ENCODE measurements around the gene FGFBP2.

FGFBP2 gene

DNA sequence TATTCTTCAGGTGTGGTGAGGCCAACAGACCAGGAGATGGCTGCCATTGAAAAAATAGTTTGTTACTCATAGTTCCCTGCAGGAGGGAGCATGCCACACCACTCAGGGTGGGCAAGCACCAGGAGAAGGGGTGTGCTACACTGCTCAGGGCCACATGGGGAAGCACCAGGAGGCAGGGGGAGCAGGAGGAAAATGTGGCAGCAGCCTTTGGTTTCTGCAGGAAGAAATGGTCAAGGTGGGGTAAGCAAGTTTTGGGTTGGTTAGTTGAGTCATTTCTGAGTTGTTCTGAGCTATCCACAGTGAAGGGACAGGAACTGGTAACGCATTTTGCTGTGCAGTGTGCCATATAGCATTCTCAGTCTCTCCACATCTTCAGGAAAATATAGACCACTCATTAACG lies 48.2 kb downstream of the FGFBP2 start:
- TF ChIP-seq, protein P1, sequence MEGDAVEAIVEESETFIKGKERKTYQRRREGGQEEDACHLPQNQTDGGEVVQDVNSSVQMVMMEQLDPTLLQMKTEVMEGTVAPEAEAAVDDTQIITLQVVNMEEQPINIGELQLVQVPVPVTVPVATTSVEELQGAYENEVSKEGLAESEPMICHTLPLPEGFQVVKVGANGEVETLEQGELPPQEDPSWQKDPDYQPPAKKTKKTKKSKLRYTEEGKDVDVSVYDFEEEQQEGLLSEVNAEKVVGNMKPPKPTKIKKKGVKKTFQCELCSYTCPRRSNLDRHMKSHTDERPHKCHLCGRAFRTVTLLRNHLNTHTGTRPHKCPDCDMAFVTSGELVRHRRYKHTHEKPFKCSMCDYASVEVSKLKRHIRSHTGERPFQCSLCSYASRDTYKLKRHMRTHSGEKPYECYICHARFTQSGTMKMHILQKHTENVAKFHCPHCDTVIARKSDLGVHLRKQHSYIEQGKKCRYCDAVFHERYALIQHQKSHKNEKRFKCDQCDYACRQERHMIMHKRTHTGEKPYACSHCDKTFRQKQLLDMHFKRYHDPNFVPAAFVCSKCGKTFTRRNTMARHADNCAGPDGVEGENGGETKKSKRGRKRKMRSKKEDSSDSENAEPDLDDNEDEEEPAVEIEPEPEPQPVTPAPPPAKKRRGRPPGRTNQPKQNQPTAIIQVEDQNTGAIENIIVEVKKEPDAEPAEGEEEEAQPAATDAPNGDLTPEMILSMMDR (conservative IDR thresholded peaks at IDR 0.05), result no peak
- no peak overlapping the region for H3K27ac ChIP-seq

DNA sequence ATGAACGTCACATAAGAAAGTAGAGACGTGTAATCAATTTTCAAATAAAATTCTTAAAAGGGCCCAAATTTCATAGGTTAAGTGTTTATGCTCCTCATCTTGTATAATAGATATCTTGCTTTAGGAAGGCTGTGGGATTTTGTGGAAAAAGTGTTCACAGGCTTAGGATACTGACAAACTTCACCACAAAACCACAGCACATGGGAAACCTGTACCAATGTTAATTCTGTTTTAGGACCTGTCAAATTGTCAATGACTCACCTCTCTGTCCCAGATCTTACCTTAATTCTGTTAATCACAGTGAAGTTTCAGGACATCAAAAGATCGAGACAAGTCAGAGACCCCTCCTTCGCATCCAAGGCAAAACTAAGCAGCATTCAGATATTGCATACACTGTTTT lies 48.7 kb downstream of the FGFBP2 start:
- H3K27ac ChIP-seq, result no peak overlapping the region
- TF ChIP-seq, protein P1 (conservative IDR thresholded peaks at IDR 0.05), result no peak

DNA sequence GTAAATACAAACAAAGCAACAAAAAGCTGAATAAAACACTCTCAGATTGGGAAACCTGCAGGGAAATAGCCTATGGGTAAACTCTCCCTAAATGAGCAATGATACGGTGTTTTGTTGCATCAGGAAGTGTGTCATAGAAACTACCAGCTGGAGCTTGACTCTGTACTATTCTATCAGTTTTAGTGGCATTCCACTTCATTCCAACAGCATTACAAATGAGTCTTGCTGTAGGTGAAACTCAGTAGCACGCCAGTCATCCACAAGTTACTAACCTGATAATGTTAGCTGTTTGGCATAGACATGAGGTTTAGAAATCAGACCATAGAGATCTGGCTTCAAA lies 49.4 kb downstream of the FGFBP2 start:
- H3K27ac ChIP-seq, result no peak overlapping the region
- TF ChIP-seq, protein P1 (conservative IDR thresholded peaks at IDR 0.05), result no peak

DNA sequence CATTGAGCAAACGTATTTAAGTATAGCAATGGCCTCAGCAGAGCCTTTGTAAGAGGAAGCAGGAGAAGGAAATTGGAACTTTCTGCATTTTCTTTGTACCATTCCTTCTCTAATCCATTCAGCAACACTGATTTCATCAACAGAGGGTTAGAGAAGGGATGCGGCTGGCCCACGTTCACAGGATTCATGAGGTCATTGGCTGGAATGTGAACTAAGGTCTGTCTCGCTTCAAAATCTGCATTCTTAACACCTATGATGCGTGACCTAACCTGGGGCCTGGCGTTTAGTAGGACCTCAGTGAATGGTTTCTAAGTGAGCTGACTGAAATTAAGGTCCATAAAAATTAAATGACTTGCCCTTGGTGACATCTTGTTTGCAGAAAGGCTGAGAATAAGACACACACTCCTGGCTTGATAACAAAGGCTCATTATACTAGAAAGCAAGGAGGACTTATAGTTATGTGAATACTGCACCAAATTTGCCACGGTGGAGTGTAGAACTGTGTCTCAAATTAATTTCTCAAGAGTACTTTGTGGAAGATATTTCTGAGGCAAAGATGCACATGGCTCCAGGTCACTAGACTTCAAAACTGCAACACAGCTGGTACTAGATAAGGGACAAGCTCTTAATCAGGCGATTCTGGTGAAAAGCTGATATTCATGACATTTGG lies 49.9 kb downstream of the FGFBP2 start:
- H3K27ac ChIP-seq, result no peak overlapping the region
- TF ChIP-seq, protein P1 (conservative IDR thresholded peaks at IDR 0.05), result no peak

DNA sequence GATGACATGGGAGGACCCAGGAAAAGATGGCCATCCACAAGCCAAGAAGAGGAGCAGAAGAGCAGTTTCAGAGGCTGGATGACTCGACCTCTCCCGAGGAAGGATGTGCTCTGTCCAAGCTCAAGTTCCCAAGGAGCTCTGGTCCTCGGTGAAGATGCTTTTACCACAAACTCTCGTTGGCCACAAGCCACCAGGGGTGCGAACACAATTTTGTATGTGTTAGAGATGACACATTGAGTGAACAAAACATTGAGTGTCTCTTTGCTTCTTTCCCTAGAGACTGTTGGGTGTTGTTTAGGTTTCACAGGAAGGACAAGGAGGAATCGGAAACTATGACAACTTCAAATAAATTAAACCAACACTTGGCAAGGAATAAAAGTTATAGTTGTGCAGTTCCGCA lies 50.7 kb downstream of the FGFBP2 start:
- TF ChIP-seq, protein P1 (conservative IDR thresholded peaks at IDR 0.05), result no peak
- H3K27ac ChIP-seq, result no peak overlapping the region

Measured in VCaP (cell line).